GM19372 (cell line): Measurements from ENCODE around the gene ALPI.

ENCODE experiments used
- ATAC-seq: cut with Tn5 transposase; IDR thresholded peaks from one replicate; pipeline ENCODE4 v1.9.1; 2021; ENCODE audit warnings: mild to moderate bottlenecking, low read depth, moderate library complexity; ENCODE audit not compliant: unreplicated experiment

ALPI gene

GRCh38 chr2:232458661-232459418 lies 2.9 kb downstream of the ALPI start:
- no peak for ATAC-seq

DNA sequence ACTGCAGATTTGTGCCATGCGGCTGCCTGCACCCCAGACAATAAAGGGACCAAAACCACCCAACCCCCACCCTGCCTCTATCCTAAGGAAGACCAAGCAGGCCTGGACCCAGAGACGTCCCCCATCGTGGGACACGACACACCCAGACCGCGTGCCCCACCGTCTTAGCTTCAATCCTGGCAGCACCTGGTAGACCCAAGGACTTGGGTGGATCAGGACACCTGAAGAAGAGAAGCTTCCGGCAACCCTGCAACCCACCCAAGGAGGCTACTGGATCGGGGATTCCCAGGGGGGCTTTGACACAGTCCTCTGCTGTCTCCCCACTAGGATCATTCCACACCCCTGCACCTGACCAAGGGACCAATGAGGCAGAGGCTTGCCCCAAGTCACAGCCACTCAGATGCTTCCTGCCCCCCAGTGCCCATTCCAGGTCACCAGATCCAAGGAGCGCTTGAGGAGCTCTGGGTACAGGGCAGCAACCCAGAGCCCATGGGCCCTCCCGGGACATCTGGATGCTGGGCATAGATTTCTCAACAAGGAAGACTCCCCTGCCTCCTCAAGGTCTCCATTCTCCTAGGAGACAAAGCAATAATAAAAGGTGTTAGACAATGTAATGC lies 3.6 kb downstream of the ALPI start:
- no peak for ATAC-seq

DNA sequence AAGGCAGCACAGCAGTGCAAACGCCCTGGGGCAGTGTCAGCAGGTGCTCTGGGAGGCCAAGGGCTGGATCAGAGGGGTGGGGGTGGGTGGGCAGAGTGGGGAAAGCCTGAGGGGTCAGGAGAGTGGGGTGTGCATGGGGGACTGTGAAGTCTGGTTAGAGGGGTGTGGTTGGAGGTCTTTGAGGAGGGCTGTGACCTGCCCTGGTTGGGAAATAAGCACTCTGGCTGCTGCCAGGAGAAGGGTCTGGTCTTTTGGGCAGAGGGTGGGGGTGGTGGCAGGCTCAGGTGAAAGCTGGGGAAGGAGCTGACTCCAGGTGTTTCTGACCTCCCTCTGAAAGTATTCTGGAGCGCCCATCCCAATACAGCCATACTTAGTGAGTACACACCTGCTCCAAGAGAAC lies 4.2 kb downstream of the ALPI start:
- ATAC-seq = no peak

- no peak for ATAC-seq
Measured at GRCh38 chr2:232463701-232464543, 8.0 kb downstream of the ALPI start.

DNA sequence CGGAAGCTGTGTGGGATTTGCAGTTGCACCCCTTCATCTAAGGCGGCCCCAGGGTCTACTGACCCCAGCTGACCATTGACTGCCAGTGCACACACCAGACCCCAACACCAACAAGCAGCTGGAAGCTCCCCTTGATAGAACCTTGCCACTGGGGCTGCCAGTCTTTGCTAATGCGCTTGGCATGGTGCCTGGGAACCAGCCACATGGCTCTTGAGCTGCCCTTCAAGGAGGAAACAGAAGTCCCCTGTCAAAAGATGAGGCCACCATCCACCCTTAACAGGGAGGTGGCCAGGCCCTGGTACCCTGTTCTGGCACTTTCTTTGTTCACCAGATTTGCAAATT lies 8.6 kb downstream of the ALPI start:
- ATAC-seq = no peak

DNA sequence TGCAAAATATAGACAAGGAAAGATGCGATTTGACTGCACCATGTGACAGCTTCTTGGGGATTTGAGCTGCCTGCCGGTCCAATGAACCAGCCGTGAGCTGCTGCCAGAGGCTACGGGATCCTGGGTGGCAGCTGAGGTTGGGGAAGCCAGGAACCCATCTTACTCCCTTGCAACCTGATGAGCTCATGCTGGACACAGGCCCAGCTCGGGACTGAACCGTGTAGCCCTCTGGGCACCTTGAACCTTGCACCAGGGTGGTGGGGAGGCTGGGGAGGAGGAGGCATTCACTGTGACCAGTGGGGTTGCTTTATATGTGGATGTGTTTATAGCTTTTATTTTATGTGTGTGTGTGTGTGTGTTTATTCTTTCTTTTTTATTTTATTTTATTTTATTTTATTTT lies 9.1 kb downstream of the ALPI start:
- ATAC-seq = no peak

GRCh38 chr2:232466221-232466620 lies 10.3 kb downstream of the ALPI start:
- ATAC-seq = no peak

- no peak for ATAC-seq
Measured at GRCh38 chr2:232473467-232473890, 17.5 kb downstream of the ALPI start.

- ATAC-seq = no peak
Measured at GRCh38 chr2:232476045-232476444, 20.1 kb downstream of the ALPI start.

- no peak for ATAC-seq
Measured at GRCh38 chr2:232476791-232477190, 20.8 kb downstream of the ALPI start.

GRCh38 chr2:232477751-232478510 lies 22.0 kb downstream of the ALPI start:
- no peak for ATAC-seq

GRCh38 chr2:232478571-232479340 lies 22.8 kb downstream of the ALPI start:
- ATAC-seq = no peak

- ATAC-seq = no peak
Measured at GRCh38 chr2:232479341-232480200, 23.6 kb downstream of the ALPI start.

GRCh38 chr2:232480201-232481190 lies 24.5 kb downstream of the ALPI start:
- ATAC-seq = no peak

DNA sequence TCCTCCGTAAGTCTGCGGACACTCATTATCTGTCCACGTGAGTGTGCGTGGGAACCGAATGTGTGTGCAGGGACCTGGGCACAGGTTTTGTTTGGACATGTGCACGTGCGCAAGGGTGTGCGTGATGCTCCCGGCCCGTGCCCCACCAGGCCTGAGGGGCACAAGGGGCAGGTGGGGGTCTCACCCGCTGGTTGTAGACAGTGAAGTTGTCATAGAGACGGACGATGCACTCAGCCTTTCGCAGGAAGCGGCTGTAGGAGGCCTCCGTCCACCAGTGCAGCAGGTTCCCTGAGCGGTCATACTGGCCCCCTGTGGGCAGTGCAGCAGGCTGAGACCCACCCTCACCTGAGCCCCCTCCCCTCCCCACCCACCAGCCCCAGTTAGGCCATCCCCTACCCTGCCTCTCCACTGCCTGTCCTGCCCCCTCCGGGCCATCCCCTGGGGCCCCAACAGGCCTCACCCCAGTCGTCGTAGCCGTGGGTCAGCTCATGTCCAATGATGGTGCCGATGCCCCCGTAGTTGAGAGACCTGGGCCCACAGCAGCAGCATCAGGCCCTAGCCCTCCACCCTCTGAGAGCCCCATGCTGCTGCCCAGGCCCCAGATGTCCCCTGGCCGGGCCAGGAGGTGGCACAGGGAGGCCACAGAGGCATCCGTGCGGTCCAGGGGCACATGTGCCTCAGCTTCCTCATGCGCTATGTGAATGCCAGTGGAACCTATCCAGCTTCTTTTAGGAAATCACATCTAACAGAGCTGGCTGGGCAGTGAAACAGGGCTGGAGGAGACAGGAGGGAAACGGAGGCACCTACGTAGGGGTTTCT lies 25.6 kb downstream of the ALPI start:
- ATAC-seq = no peak

- no peak for ATAC-seq
Measured at GRCh38 chr2:232482301-232483238, 26.6 kb downstream of the ALPI start.
